Stimulated activated memory B cell treated with anti-CD40 and anti-IgM and Interleukin-4, amounts not matched to agents 10 μg/mL and 1 μg/mL and 100 μg/mL, for 72 hours (primary cell): ENCODE data around the gene MARF1.
"Not testable (repeated sequence)": the region's sequence is repeated elsewhere in the genome, so short reads cannot be mapped to it uniquely, and the experiment has no call there.

Experiments
- ATAC-seq: fragments of 150-1000 bp; cut with Tn5 transposase; 2 replicates; pipeline ENCODE4 v1.10.0; 2021
- H3K27ac Mint-ChIP-seq: one replicate; pipeline ENCODE4 v1.8.0; 2022; ENCODE audit warnings: mild to moderate bottlenecking, mixed read lengths
- H3K27me3 Mint-ChIP-seq: one replicate; pipeline ENCODE4 v1.8.0; 2022; ENCODE audit warnings: mixed read lengths
- H3K36me3 Mint-ChIP-seq: one replicate; pipeline ENCODE4 v1.8.0; 2022; ENCODE audit warnings: mixed read lengths
- H3K4me1 Mint-ChIP-seq: one replicate; pipeline ENCODE4 v1.8.0; 2022; ENCODE audit warnings: mixed read lengths
- H3K4me3 Mint-ChIP-seq: one replicate; pipeline ENCODE4 v1.8.0; 2022; ENCODE audit warnings: mild to moderate bottlenecking, moderate library complexity, mixed read lengths
- H3K9me3 Mint-ChIP-seq: one replicate; pipeline ENCODE4 v1.8.0; 2022; ENCODE audit warnings: mixed read lengths

MARF1 gene

GRCh38 chr16:15660203-15660601 is 17.2 kb upstream of the MARF1 start:
- no peak for ATAC-seq
- Mint-ChIP-seq H3K4me3 (no peak overlapping the region), H3K9me3 (no peaks in the 10 kb centered on the region), H3K27me3 (no peaks in the 10 kb centered on the region), H3K36me3 (peaks cover 56% of the 10 kb centered on the region), H3K4me1 (peaks cover 72% of the 10 kb centered on the region), H3K27ac (peak overlapping the region; percentile 8)

GRCh38 chr16:15658556-15658955 is 15.6 kb upstream of the MARF1 start:
- H3K27me3 Mint-ChIP-seq: no peaks in the 10 kb centered on the region
- H3K9me3 Mint-ChIP-seq: no peaks in the 10 kb centered on the region
- peak overlapping the region; percentile 8 for H3K27ac Mint-ChIP-seq
- no peak for ATAC-seq
- peak overlapping the region; percentile 54 for H3K4me3 Mint-ChIP-seq
- peaks cover 81% of the 10 kb centered on the region for H3K4me1 Mint-ChIP-seq
- peaks cover 57% of the 10 kb centered on the region for H3K36me3 Mint-ChIP-seq

GRCh38 chr16:15658149-15658548 is 15.2 kb upstream of the MARF1 start:
- H3K36me3 Mint-ChIP-seq: peaks cover 53% of the 10 kb centered on the region
- H3K4me1 Mint-ChIP-seq: peaks cover 81% of the 10 kb centered on the region
- H3K9me3 Mint-ChIP-seq: no peaks in the 10 kb centered on the region

GRCh38 chr16:15655561-15655960 is 12.6 kb upstream of the MARF1 start:
- not testable (repeated sequence) for H3K27ac Mint-ChIP-seq, H3K27me3 Mint-ChIP-seq, H3K9me3 Mint-ChIP-seq, H3K4me3 Mint-ChIP-seq, ATAC-seq
- H3K4me1 Mint-ChIP-seq: peaks cover 71% of the 10 kb centered on the region
- H3K36me3 Mint-ChIP-seq: peaks cover 42% of the 10 kb centered on the region

More at GRCh38 chr16:15658149-15658548, 15.2 kb upstream of the MARF1 start:
- Mint-ChIP-seq H3K27ac (peak overlapping the region; percentile 8), H3K4me3 (no peak overlapping the region), H3K27me3 (no peaks in the 10 kb centered on the region)
- ATAC-seq: peak; percentile 66

GRCh38 chr16:15654591-15654990 is 11.6 kb upstream of the MARF1 start:
- H3K36me3 Mint-ChIP-seq: peaks cover 39% of the 10 kb centered on the region
- no peak overlapping the region for H3K4me3 Mint-ChIP-seq
- H3K9me3 Mint-ChIP-seq: no peaks in the 10 kb centered on the region
- H3K4me1 Mint-ChIP-seq: peaks cover 64% of the 10 kb centered on the region
- H3K27me3 Mint-ChIP-seq: no peaks in the 10 kb centered on the region
- no peak overlapping the region for H3K27ac Mint-ChIP-seq
- no peak for ATAC-seq

- no peaks in the 10 kb centered on the region for H3K9me3 Mint-ChIP-seq
- H3K4me3 Mint-ChIP-seq: peak overlapping the region; percentile 97
- peaks cover 38% of the 10 kb centered on the region for H3K36me3 Mint-ChIP-seq
- H3K27ac Mint-ChIP-seq: peak overlapping the region; percentile 22
- H3K27me3 Mint-ChIP-seq: no peaks in the 10 kb centered on the region
- no peak for ATAC-seq
- H3K4me1 Mint-ChIP-seq: peaks cover 55% of the 10 kb centered on the region
Measured at GRCh38 chr16:15653227-15653626, 10.3 kb upstream of the MARF1 start.

DNA sequence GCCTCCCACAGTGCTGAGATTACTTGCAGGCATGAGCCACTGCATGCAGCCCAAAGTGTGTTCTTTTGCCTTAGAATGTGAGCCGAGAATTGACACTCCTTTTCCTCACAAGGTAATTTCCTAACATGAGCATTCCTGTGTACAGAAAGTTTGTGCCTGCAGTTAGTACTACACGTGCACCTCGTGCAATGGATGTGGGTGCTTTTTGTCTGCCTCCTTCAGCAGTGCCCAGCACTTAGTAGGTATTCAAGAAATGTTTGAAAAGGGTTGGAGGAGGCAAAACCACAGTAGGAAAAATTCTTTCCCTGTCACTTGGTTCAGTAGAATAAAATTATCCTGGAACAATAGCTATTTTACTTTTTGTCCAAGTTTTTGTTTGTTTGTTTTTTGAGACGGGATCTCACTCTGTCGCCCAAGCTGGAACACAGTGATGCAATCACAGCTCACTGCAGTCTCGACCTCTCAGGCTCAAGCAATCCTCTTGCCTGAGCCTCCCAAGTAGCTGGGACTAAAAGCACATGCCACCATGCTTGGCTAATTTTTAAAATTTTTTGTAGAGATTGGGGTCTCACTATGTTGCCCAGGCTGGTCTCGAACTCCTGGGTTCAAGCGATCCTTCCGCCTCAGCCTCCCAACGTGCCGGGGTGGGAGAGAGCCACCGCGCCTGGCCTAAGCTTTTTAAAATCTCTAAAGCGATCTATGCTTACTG is 9.5 kb upstream of the MARF1 start:
- Mint-ChIP-seq H3K27me3 (no peaks in the 10 kb centered on the region), H3K36me3 (peaks cover 30% of the 10 kb centered on the region), H3K27ac (peak overlapping the region; percentile 93), H3K4me3 (peak overlapping the region; percentile 97), H3K9me3 (no peaks in the 10 kb centered on the region), H3K4me1 (peaks cover 50% of the 10 kb centered on the region)
- no peak for ATAC-seq

DNA sequence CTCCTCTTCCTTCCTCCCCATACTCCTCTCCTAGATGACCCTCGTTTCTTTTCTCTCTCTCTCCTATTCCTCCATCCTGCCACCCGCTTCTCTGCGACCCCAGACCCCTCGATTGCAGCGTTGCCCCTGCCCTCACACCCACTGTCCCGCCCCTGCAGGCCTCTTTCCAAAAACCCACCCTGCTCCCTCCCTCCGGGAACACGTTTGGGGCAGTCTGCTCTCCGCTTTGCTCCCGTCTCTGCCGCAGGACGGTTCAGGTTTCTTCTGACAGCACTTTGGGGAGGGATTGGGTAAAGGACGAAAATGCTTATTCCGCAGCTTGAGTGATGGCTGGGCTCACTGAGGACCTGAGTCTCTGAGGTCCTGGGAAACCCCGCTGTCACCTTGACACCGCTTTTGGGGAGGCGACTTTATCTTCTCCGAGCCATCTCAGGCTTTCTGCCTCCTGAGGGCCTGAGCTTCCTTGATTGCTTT is 7.8 kb upstream of the MARF1 start:
- ATAC-seq: peak; percentile 74
- H3K4me3 Mint-ChIP-seq: peak overlapping the region; percentile 97
- no peaks in the 10 kb centered on the region for H3K9me3 Mint-ChIP-seq
- peak overlapping the region; percentile 93 for H3K27ac Mint-ChIP-seq
- peaks cover 16% of the 10 kb centered on the region for H3K36me3 Mint-ChIP-seq
- H3K4me1 Mint-ChIP-seq: peaks cover 48% of the 10 kb centered on the region
- no peaks in the 10 kb centered on the region for H3K27me3 Mint-ChIP-seq

GRCh38 chr16:15650019-15650697 is 7.2 kb upstream of the MARF1 start, which contains the start of gene NDE1:
NDE1 (plus strand) TSS chr16:15650245; CDS start chr16:15664779, 14,534 bp downstream.
- no peaks in the 10 kb centered on the region for H3K9me3 Mint-ChIP-seq
- peak within 1 kb of the TSS; percentile 97 for H3K4me3 Mint-ChIP-seq
- peak within 1 kb of the TSS; percentile 93 for H3K27ac Mint-ChIP-seq
- no peaks in the 10 kb centered on the region for H3K27me3 Mint-ChIP-seq
- peaks cover 13% of the 10 kb centered on the region for H3K36me3 Mint-ChIP-seq
- H3K4me1 Mint-ChIP-seq: peaks cover 48% of the 10 kb centered on the region
- ATAC-seq: peak; percentile 98

DNA sequence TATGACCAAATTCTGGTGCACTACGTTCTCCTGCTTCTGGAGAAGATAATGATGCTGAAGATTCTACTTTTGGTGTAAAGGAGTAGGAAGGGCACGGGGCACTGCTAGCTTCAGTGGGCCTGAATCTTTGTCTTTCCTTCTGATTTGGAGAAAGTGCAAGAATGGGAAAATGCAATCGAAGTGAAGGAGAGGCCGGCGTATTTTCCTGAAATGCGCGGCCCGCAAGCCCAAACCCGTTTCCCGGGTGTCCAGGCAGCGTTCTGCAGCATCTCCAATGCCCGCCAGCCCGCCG is 6.7 kb upstream of the MARF1 start:
- ATAC-seq: no peak
- Mint-ChIP-seq H3K27ac (peak overlapping the region; percentile 93), H3K27me3 (no peaks in the 10 kb centered on the region), H3K4me1 (peaks cover 48% of the 10 kb centered on the region), H3K9me3 (no peaks in the 10 kb centered on the region), H3K36me3 (peaks cover 11% of the 10 kb centered on the region), H3K4me3 (peak overlapping the region; percentile 77)

DNA sequence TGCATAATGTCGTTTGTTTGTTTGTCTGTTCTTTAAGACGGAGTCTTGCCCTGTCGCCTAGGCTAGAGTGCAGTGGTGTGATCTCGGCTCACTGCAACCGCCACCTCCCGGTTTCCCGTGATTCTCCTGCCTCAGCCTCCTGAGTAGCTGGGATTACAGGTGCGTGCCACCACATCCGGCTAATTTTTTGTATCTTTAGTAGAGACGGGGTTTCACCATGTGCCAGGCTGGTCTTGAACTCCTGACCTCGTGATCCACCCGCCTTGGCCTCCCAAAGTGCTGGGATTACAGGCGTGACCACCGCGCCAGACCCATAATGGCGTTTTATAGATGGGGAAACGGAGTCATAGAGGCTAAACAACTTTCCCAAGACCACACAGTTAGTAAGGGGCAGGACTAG is 6.4 kb upstream of the MARF1 start:
- ATAC-seq, H3K9me3 Mint-ChIP-seq, H3K27me3 Mint-ChIP-seq: not testable (repeated sequence)
- peaks cover 11% of the 10 kb centered on the region for H3K36me3 Mint-ChIP-seq
- H3K4me1 Mint-ChIP-seq: peaks cover 48% of the 10 kb centered on the region
- H3K27ac Mint-ChIP-seq: peak overlapping the region; percentile 93
- peak overlapping the region; percentile 77 for H3K4me3 Mint-ChIP-seq

GRCh38 chr16:15648135-15648730 is 5.3 kb upstream of the MARF1 start:
- Mint-ChIP-seq H3K4me1 (peaks cover 46% of the 10 kb centered on the region), H3K4me3 (no peak overlapping the region), H3K27ac (no peak overlapping the region), H3K36me3 (peaks cover 11% of the 10 kb centered on the region), H3K27me3 (no peaks in the 10 kb centered on the region), H3K9me3 (no peaks in the 10 kb centered on the region)
- ATAC-seq: no peak

- peaks cover 40% of the 10 kb centered on the region for H3K4me1 Mint-ChIP-seq
- no peaks in the 10 kb centered on the region for H3K9me3 Mint-ChIP-seq
- H3K4me3 Mint-ChIP-seq: no peak overlapping the region
- H3K36me3 Mint-ChIP-seq: peaks cover 11% of the 10 kb centered on the region
- peak overlapping the region; percentile 59 for H3K27ac Mint-ChIP-seq
- no peaks in the 10 kb centered on the region for H3K27me3 Mint-ChIP-seq
- no peak for ATAC-seq
Measured at GRCh38 chr16:15647294-15648014, 4.5 kb upstream of the MARF1 start.

GRCh38 chr16:15646557-15647293 is 3.8 kb upstream of the MARF1 start:
- not testable (repeated sequence) for H3K9me3 Mint-ChIP-seq, ATAC-seq, H3K4me3 Mint-ChIP-seq, H3K27me3 Mint-ChIP-seq
- Mint-ChIP-seq H3K27ac (peak overlapping the region; percentile 59), H3K4me1 (peaks cover 47% of the 10 kb centered on the region), H3K36me3 (peaks cover 11% of the 10 kb centered on the region)
